Stomach (tissue), 4 donors: ENCODE measurements around the gene OR51I2.

Experiments
- POLR2A ChIP-seq, 4 donors: fragments of 450-650 bp; IDR thresholded peaks; one replicate each; pipeline ENCODE4 v1.6.1; 2016; ENCODE audit warnings: antibody characterized with exemption in 4 of 4, control low read depth in 2 of 4, mild to moderate bottlenecking in 1 of 4, moderate library complexity in 1 of 4
- POLR2AphosphoS5 ChIP-seq, 3 donors: sonication (generic); formaldehyde crosslinking; IDR thresholded peaks; one replicate each; pipeline ENCODE4 v1.6.1; 2016; ENCODE audit warnings: antibody characterized with exemption in 3 of 3
- TF ChIP-seq, protein P1 (sequence below), 7 experiments: fragments of 450-650 bp in 4 of 7; fragments of 200-600 bp in 3 of 7; sonication (generic) in 3 of 7; IDR thresholded peaks; one replicate each; pipeline ENCODE4 v1.5.1; 2016 to 2019; ENCODE audit warnings: antibody characterized with exemption in 7 of 7, control low read depth in 2 of 7, mild to moderate bottlenecking in 1 of 7

DNA sequence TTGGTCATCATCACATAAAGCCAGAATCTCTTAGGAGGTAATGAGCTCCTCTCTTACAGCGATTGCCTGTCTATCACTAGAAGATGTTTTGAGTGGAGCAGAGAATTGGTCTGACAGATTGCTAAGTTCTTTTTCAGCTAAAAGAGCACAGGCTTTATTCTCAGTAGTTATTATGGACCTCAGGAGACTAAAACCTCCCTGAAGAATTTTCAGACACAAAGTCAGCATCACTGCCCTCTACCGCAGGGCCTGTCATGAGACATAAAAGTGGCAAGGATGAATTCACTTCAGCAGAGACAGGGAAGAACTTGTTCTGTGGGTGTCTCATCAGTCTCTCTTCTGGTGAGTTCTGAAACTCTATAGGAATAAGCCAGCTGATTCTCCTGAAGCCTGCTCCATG is at the start of gene OR51I2:
- TF ChIP-seq, protein P1, sequence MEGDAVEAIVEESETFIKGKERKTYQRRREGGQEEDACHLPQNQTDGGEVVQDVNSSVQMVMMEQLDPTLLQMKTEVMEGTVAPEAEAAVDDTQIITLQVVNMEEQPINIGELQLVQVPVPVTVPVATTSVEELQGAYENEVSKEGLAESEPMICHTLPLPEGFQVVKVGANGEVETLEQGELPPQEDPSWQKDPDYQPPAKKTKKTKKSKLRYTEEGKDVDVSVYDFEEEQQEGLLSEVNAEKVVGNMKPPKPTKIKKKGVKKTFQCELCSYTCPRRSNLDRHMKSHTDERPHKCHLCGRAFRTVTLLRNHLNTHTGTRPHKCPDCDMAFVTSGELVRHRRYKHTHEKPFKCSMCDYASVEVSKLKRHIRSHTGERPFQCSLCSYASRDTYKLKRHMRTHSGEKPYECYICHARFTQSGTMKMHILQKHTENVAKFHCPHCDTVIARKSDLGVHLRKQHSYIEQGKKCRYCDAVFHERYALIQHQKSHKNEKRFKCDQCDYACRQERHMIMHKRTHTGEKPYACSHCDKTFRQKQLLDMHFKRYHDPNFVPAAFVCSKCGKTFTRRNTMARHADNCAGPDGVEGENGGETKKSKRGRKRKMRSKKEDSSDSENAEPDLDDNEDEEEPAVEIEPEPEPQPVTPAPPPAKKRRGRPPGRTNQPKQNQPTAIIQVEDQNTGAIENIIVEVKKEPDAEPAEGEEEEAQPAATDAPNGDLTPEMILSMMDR (IDR thresholded peaks at IDR 0.05), result no peak
- TF ChIP-seq POLR2AphosphoS5 (IDR thresholded peaks at IDR 0.05) (no peak), POLR2A (IDR thresholded peaks at IDR 0.05) (no peak)
